HG03571 (cell line): ENCODE data around the gene CTDSPL.
"Not testable (repeated sequence)": the region's sequence is repeated elsewhere in the genome, so short reads cannot be mapped to it uniquely, and the experiment has no call there.

Experiments
- ATAC-seq: cut with Tn5 transposase; IDR thresholded peaks from one replicate; pipeline ENCODE4 v1.9.1; 2021; ENCODE audit not compliant: unreplicated experiment

Gene CTDSPL

DNA sequence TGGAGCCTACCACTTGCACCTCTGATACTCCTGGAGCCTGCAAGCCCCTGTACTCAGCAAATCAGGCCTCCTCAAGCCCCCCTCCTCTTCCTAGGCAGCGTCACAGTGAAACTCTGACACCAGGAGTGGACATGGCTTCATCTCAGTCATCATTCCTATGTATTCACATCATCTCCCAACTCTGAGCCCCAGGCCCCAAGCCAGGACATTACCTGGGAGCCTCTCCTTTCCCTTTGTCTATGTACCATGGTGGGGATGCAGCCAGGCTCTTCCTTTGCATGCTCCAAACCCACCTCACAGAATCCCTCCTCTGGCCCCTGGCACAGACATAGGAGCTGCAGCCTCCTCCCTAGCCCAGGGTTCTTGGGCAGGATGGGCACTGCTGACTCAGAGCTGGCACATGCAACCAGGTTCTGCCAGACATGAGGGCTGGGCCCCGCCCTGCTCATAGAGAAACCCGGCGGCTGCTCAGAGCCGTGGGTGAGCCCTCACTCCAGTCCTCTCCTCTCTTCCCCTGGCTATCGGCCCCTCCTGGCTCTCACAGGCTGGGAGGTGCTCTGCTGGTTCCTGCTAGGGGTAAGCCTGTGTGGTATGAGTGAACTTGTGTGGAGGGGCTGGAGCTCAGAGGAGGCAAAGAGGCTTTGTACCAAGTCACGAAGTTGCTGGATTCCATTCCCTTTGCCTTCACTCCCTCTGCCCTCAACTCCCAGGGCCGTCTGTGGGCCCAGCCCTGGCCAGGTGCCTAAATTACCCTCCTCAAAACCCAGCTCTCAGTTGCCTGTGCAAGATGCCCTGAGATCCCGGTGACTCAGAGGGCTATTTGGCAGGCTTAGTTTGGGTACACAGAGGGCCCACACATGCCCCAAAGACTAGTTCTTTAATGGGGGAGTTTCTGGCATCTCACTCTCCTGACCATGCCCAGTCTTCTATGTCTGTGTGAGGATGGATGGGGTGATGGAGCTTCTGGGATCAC, 169.6 kb downstream of the CTDSPL start:
- no peak for ATAC-seq

DNA sequence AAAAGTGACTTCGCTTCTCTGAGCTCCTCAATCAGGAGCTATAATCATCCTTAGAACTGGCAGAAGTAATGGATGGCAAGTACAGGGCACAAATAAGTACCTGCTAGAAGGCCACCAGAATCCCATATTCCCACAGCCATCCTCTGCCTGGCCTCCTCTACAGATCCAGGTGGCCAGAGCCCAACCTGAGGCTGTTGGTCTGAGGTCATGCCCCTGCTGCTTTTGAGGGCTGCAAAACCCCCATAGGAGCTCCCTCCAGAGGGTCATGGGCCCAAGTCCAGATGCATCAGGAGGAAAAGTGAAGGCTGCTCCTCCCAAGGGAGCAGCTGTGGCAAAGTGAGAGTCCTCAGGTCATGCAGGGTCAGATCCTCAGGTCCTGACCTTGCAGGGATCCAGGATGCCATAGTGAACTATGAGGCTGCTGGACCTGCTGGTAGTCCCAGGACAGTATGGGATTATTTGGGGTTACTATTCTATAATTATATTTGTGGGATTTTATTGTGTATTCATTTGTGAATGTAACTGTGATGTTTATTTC, 170.7 kb downstream of the CTDSPL start:
- ATAC-seq = no peak

DNA sequence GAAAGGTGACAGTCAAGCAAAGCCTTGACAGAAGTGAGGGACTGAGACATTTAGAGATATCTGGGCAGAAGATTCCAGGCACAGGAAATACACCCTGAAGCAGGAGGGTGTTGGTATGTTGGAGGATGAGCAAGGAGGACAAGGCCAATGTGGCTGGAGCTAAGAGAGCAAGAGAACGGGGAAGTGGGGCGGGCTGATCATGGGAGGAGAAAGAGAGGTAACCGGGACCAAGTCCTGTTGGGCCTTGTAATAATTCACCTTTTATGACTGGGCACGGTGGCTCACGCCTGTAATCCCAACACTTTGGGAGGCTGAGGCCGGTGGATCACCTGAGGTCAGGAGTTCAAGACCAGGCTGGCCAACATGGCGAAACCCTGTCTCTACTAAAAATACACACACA, 171.9 kb downstream of the CTDSPL start:
- not testable (repeated sequence) for ATAC-seq
